IMR-90 (cell line): ENCODE results near the gene CTSV. TPM values are rescaled to one million over a fixed set of nuclear protein-coding genes. Genes with fewer than 3 reads are reported as not detected.

Source experiments
- ATAC-seq: fragments of 200-7000 bp; cut with Tn5 transposase; 2 replicates; pipeline ENCODE4 v1.9.1; 2020; ENCODE audit warnings: low read depth, mild to moderate bottlenecking, moderate library complexity
- BruUV-seq: library from RNA; stranded (reverse); fragments of 400-500 nt; replicated peaks from 2 replicates; lab custom pipeline; 2021; lab: Mats Ljungman, UMichigan
- CTCF ChIA-PET: fragments of 300-600 bp; formaldehyde crosslinking; extraction: SDS; loops from one replicate; lab custom pipeline; 2021; ENCODE audit warnings: antibody characterized with exemption; lab: Yijun Ruan, JAX
- POLR2A ChIA-PET: fragments of 300-600 bp; sonication (Branson Sonifier 250); formaldehyde crosslinking; loops from one replicate; lab custom pipeline; 2022; ENCODE audit warnings: antibody characterized with exemption; ENCODE audit not compliant: unreplicated experiment; lab: Charles Lee
- DNase-seq: peaks from one replicate; pipeline ENCODE4 v3.0.0; 2013
- H2AFZ ChIP-seq: replicated peaks from 2 replicates; pipeline ENCODE3; 2013; ENCODE audit warnings: low read length, mild to moderate bottlenecking; ENCODE audit not compliant: poor library complexity
- H2AK5ac ChIP-seq: 2 replicates; pipeline ENCODE4 v1.6.1; 2013; ENCODE audit warnings: low read depth, low read length, inconsistent platforms
- H2AK9ac ChIP-seq: replicated peaks from 2 replicates; pipeline ENCODE3; 2013; ENCODE audit warnings: mild to moderate bottlenecking, low read depth, low read length, moderate library complexity; ENCODE audit not compliant: poor library complexity
- H2BK120ac ChIP-seq: 2 replicates; pipeline ENCODE4 v1.6.1; 2013; ENCODE audit warnings: low read depth, low read length, inconsistent platforms
- H2BK15ac ChIP-seq: 3 replicates; pipeline ENCODE4 v1.6.1; 2013; ENCODE audit warnings: low read depth, low read length, inconsistent platforms
- H2BK20ac ChIP-seq: 2 replicates; pipeline ENCODE4 v1.6.1; 2013; ENCODE audit warnings: low read depth, mild to moderate bottlenecking, inconsistent platforms, low read length, moderate library complexity
- H2BK5ac ChIP-seq: 2 replicates; pipeline ENCODE4 v1.6.1; 2013; ENCODE audit warnings: mild to moderate bottlenecking, low read depth, low read length, inconsistent platforms; ENCODE audit not compliant: poor library complexity, severe bottlenecking
- H3K14ac ChIP-seq: replicated peaks from 2 replicates; pipeline ENCODE4 v1.6.1; 2013; ENCODE audit warnings: low read depth, low read length, inconsistent platforms
- H3K18ac ChIP-seq: 2 replicates; pipeline ENCODE4 v1.6.1; 2013; ENCODE audit warnings: low read depth, low read length, control low read depth
- H3K23ac ChIP-seq: 2 replicates; pipeline ENCODE4 v1.6.1; 2013; ENCODE audit warnings: low read depth, low read length, inconsistent platforms
- H3K27ac ChIP-seq: 2 replicates; pipeline ENCODE4 v1.5.1; 2013; ENCODE audit warnings: mild to moderate bottlenecking, control low read depth, low read length; ENCODE audit not compliant: insufficient read depth
- H3K27me3 ChIP-seq: 2 replicates; pipeline ENCODE4 v1.6.1; 2013; ENCODE audit warnings: low read length; ENCODE audit not compliant: control insufficient read depth, insufficient read depth
- H3K36me3 ChIP-seq: 2 replicates; pipeline ENCODE4 v1.6.1; 2013; ENCODE audit warnings: low read length, mixed read lengths; ENCODE audit not compliant: control insufficient read depth, insufficient read depth
- H3K4ac ChIP-seq: 2 replicates; pipeline ENCODE4 v1.6.1; 2013; ENCODE audit warnings: low read depth, low read length, inconsistent platforms
- H3K4me1 ChIP-seq: 2 replicates; pipeline ENCODE4 v1.6.1; 2013; ENCODE audit warnings: low read length, mixed read lengths; ENCODE audit not compliant: control insufficient read depth, insufficient read depth
- H3K4me2 ChIP-seq: 2 replicates; pipeline ENCODE4 v1.6.1; 2013; ENCODE audit warnings: low read depth, mild to moderate bottlenecking, control low read depth, low read length, moderate library complexity
- H3K4me3 ChIP-seq: 2 replicates; pipeline ENCODE4 v1.5.1; 2013; ENCODE audit warnings: low read depth, mild to moderate bottlenecking, control low read depth, low read length, moderate library complexity; ENCODE audit not compliant: insufficient read depth
- H3K56ac ChIP-seq: 2 replicates; pipeline ENCODE4 v1.6.1; 2013; ENCODE audit warnings: low read length, inconsistent platforms; ENCODE audit not compliant: insufficient read depth; ENCODE audit errors: extremely low read depth
- H3K79me1 ChIP-seq, 2 experiments: 2 replicates each; pipeline ENCODE4 v1.6.1; 2013; ENCODE audit warnings: low read length in 2 of 2, inconsistent platforms in 1 of 2, low read depth in 1 of 2
- H3K9ac ChIP-seq: 2 replicates; pipeline ENCODE4 v1.6.1; 2013; ENCODE audit warnings: low read depth, low read length, control low read depth
- H3K9me1 ChIP-seq: 2 replicates; pipeline ENCODE4 v1.6.1; 2013; ENCODE audit warnings: low read length, inconsistent platforms; ENCODE audit not compliant: insufficient read depth
- H3K9me3 ChIP-seq: 2 replicates; pipeline ENCODE4 v1.6.1; 2013; ENCODE audit warnings: low read length; ENCODE audit not compliant: control insufficient read depth, insufficient read depth
- H4K20me1 ChIP-seq: 2 replicates; pipeline ENCODE4 v1.6.1; 2013; ENCODE audit warnings: low read length, inconsistent platforms; ENCODE audit not compliant: insufficient read depth
- H4K5ac ChIP-seq: 2 replicates; pipeline ENCODE4 v1.6.1; 2013; ENCODE audit warnings: mild to moderate bottlenecking, low read depth, low read length, control low read depth
- H4K8ac ChIP-seq, 2 experiments: 2 replicates each; pipeline ENCODE4 v1.6.1; 2013; ENCODE audit warnings: low read depth in 2 of 2, low read length in 2 of 2, control low read depth in 1 of 2, inconsistent platforms in 1 of 2
- H4K91ac ChIP-seq: 2 replicates; pipeline ENCODE4 v1.6.1; 2013; ENCODE audit warnings: low read depth, low read length, inconsistent platforms; ENCODE audit not compliant: insufficient read depth
- CTCF ChIP-seq: conservative IDR thresholded peaks from 2 replicates; pipeline ENCODE4 v1.5.1; 2012; ENCODE audit warnings: mild to moderate bottlenecking, low read depth, low read length, improper control_type of control experiment
- FOS ChIP-seq: fragments of 150-350 bp; IDR thresholded peaks from 2 replicates; pipeline ENCODE4 v1.6.1; 2016; ENCODE audit warnings: low read depth, low read length
- WGBS, 2 experiments: methylation state at CpG; one replicate each; pipeline versions ENCODE4 v1.1.5 to v1.1.7; 2013; ENCODE audit warnings: missing lambda C conversion rate in 2 of 2; ENCODE audit not compliant: insufficient read length in 1 of 2; ENCODE audit errors: extremely low coverage in 2 of 2; 5-methylcytosine and 5-hydroxymethylcytosine counted together
- dilution Hi-C: fragments of 300-500 bp; cut with HindIII; formaldehyde crosslinking; loops from one replicate; pipeline ENCODE4 v1.14.3; 2018; ENCODE audit warnings: low sequenced_read_pairs; ENCODE audit not compliant: unreplicated experiment
- in situ Hi-C: fragments of 300-500 bp; cut with MboI; formaldehyde crosslinking; loops from 3 replicates; pipeline ENCODE4 v1.14.3; 2019; ENCODE audit warnings: low sequenced_read_pairs, inconsistent platforms, mixed read lengths
- intact Hi-C: fragments of 100-400 bp; cut with micrococcal nuclease; formaldehyde crosslinking; loops from 2 replicates; pipeline ENCODE4 v1.10.0; 2022
- polyA plus RNA-seq, 3 experiments: library from polyadenylated mRNA; depleted of rRNA; stranded (reverse); fragments of >200 nt; gene quantifications; 2 replicates each; pipeline ENCODE4 v1.2.3, GENCODE V29; 2012; ENCODE audit warnings: low replicate concordance in 1 of 3
- total RNA-seq: library from RNA; depleted of rRNA; stranded (reverse); fragments of >200 nt; gene quantifications from 2 replicates; pipeline ENCODE4 v1.2.3, GENCODE V29; 2012

Gene CTSV
- total and polyA plus RNA-seq, 2 of the 4 experiments (the other 2 are of a cell fraction): 0.54 to 0.75 TPM

- Histone ChIP-seq H4K91ac (no peak overlapping the region), H2AK9ac (no peak overlapping the region), H4K8ac (no peak overlapping the region), H3K18ac (no peak overlapping the region), H2AFZ (no peak overlapping the region), H2BK120ac (no peak overlapping the region), H3K56ac (no peak overlapping the region), H3K27ac (no peak overlapping the region), H3K27me3 (peaks cover 4% of the 10 kb centered on the region), H3K4me3 (no peak overlapping the region), H2BK15ac (no peak overlapping the region), H2BK5ac (no peak overlapping the region), H3K9ac (no peak overlapping the region), H3K4me1 (no peaks in the 10 kb centered on the region), H3K23ac (no peak overlapping the region), H3K9me1 (no peaks in the 10 kb centered on the region), H2BK20ac (no peak overlapping the region), H4K5ac (no peak overlapping the region), H3K4ac (no peak overlapping the region), H2AK5ac (no peak overlapping the region), H3K4me2 (no peak overlapping the region), H3K36me3 (no peaks in the 10 kb centered on the region), H3K14ac (no peak overlapping the region), H3K9me3 (no peaks in the 10 kb centered on the region), H4K20me1 (no peaks in the 10 kb centered on the region), H3K79me1 (no peaks in the 10 kb centered on the region)
- TF ChIP-seq CTCF (no peak), FOS (no peak)
- no TSS peak for BruUV-seq
- DNase-seq: no peak
- dilution Hi-C loops (no loop called here), intact Hi-C loops (no loop called here), in situ Hi-C loops (no loop called here)
- WGBS, 2 experiments: no CpG with 5 or more reads among the region's 1 CpG
- ATAC-seq: no peak
- POLR2A ChIA-PET: no interaction called here
- CTCF ChIA-PET: interaction anchor here (0.6 kb wide), 1 partner anchor 309 kb away, joined by 4 read pairs; no protein-coding TSS in a partner anchor
These were observed 34.6 kb upstream of the CTSV start for GRCh38 chr9:97073506-97073905.
